ENCODE measurements around the gene LTB4R2. TPM values are rescaled to one million over a fixed set of nuclear protein-coding genes. Genes with fewer than 3 reads are reported as not detected.

Gene LTB4R2
- total RNA-seq, 2 donors from 2014 or later: 17.3 to 23.3 TPM

DNA sequence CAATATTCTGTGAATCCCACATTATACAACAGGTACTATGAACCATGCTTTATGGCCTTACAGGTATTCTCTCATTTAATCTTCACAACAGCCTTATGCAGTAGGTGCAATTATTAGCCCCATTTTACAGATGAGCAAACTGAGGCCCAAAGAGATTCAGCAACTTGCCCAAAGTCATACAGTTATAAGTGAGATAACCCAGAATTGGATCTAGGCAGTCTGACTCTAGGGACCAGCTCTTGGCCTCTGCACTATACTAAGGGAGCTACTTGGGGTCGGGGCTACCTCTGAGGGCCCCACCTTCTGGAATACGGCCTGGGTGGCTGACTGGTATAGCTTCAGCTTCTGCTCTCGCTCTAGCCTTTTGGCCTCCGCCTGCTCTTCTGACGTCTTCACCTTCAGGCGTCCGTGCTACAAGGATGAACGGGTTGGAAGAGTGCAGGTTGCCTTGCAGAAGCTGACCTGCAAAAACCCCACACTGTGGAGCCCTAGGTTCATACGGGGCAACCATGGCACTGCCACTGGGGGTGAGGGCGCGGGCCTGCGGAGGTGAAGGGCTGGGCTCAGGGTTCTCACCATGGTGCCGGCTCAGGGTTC, 39.3 kb upstream of the LTB4R2 start:
- Mint-ChIP-seq H3K4me3 (peak overlapping the region; percentile 90), H3K4me1 (peaks cover 36% of the 10 kb centered on the region), H3K27ac (peak overlapping the region; percentile 98), H3K27me3 (no peaks in the 10 kb centered on the region), H3K36me3 (ENCODE audit: low read depth) (peaks cover 9% of the 10 kb centered on the region)
- DNase-seq (no peak), ATAC-seq (no peak)
- no peaks in the 10 kb centered on the region for H3K9me3 ChIP-seq (ENCODE audit: control insufficient read depth, low read length, poor library complexity, severe bottlenecking)

DNA sequence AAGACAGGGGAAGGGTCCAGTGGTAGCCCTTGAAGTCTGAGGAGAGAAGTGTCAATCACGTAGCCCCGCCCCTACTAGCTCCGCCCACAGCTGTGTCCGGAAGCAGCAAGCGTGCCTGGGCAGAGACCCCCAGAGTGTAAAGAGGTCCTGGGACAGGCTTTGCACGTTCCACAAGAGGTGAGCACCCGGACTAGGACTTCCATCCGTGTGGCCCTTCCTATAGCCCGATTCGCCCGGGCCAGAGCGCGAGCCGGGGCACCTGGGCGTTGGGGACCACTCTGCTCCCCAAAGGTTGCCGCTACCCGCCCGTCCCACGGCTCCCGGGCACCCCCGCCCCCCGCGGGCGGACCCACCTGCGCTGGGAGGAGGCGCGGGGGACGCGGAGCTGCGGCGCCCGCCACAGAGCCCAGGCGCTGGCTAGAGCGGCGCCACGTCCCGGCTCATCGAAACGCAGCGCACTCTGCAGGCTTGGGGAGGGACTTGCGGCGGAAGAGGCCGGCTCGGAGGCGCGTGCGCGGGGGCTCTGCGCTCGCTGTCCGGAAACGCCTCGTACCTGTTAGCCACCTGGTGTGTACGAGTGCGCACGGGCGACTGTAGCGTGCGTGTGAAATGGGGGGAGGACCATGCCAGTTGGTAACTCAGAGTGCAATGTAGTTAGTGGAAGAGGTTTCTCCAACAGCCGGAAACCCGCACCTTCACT, 38.7 kb upstream of the LTB4R2 start, which contains the start of gene RABGGTA:
Gene RABGGTA, minus strand, starts transcription at position 464 of the 700 bp plus-strand sequence. CDS start 482 bp downstream, outside the sequence.
- Mint-ChIP-seq H3K4me1 (peaks cover 34% of the 10 kb centered on the region), H3K36me3 (ENCODE audit: low read depth) (peaks cover 9% of the 10 kb centered on the region), H3K4me3 (peak within 1 kb of the TSS; percentile 90), H3K27me3 (no peaks in the 10 kb centered on the region), H3K27ac (peak within 1 kb of the TSS; percentile 98)
- no peaks in the 10 kb centered on the region for H3K9me3 ChIP-seq (ENCODE audit: control insufficient read depth, low read length, poor library complexity, severe bottlenecking)
- ATAC-seq: peak; percentile 89
- peak; percentile 87 to 92 (median 88) for DNase-seq

- peak overlapping the region; percentile 90 for H3K4me3 Mint-ChIP-seq
- H3K27me3 Mint-ChIP-seq: no peaks in the 10 kb centered on the region
- H3K36me3 Mint-ChIP-seq (ENCODE audit: low read depth): peaks cover 5% of the 10 kb centered on the region
- no peak for DNase-seq
- H3K9me3 ChIP-seq (ENCODE audit: control insufficient read depth, low read length, poor library complexity, severe bottlenecking): no peaks in the 10 kb centered on the region
- ATAC-seq: no peak
- peaks cover 33% of the 10 kb centered on the region for H3K4me1 Mint-ChIP-seq
- H3K27ac Mint-ChIP-seq: peak overlapping the region; percentile 98
Observed at GRCh38 chr14:24271834-24272263, 38.1 kb upstream of the LTB4R2 start.

DNA sequence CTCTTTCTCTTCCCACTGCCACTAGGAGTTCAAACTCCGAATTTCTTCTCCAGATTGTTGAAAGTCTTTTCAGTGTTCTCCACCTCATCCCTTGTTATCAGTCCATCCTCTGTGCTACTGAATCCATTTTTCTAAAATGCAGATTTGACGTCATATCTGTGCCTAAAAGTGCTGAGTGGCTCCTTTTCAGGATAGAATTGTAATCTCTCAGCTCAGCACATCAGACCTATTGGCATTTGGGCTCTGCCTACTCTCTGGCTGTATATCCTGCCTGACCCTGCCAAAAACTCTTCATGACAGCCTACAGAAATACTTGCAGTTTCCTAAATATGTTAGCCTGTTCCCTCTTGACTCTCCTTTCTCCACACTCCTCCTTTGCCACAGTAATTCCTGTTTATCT, 37.5 kb upstream of the LTB4R2 start:
- no peaks in the 10 kb centered on the region for H3K27me3 Mint-ChIP-seq
- no peaks in the 10 kb centered on the region for H3K9me3 ChIP-seq (ENCODE audit: control insufficient read depth, low read length, poor library complexity, severe bottlenecking)
- peak overlapping the region; percentile 98 for H3K27ac Mint-ChIP-seq
- H3K36me3 Mint-ChIP-seq (ENCODE audit: low read depth): no peaks in the 10 kb centered on the region
- H3K4me3 Mint-ChIP-seq: peak overlapping the region; percentile 57
- no peak for DNase-seq
- H3K4me1 Mint-ChIP-seq: peaks cover 32% of the 10 kb centered on the region
- ATAC-seq: no peak

GRCh38 chr14:24273422-24273998, 36.4 kb upstream of the LTB4R2 start:
- H3K36me3 Mint-ChIP-seq (ENCODE audit: low read depth): no peaks in the 10 kb centered on the region
- peaks cover 40% of the 10 kb centered on the region for H3K4me1 Mint-ChIP-seq
- no peaks in the 10 kb centered on the region for H3K27me3 Mint-ChIP-seq
- peak overlapping the region; percentile 98 for H3K27ac Mint-ChIP-seq
- H3K9me3 ChIP-seq (ENCODE audit: control insufficient read depth, low read length, poor library complexity, severe bottlenecking): no peaks in the 10 kb centered on the region
- H3K4me3 Mint-ChIP-seq: no peak overlapping the region
- DNase-seq (no peak), ATAC-seq (no peak)

DNA sequence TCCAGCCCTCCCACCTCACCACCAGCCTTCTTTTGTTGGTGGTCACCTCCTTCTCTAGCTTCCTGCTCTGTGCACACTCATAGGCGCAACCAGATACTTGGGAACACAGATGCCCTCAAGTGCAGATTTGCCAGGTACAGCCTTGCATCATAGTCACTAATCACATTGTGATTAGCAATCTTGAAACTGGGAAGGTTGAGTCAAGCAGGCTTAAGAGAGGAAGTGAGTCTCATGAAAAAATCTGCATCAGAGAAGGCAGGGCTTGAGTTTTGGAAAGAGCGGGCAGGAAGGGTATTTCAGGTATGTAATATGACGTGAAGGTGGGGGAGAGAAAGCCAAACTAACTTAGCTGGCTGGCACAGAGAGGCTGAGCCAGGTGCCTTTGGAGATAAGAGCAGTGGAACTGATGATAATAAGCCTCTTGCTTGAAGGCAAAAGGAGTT, 35.8 kb upstream of the LTB4R2 start:
- Mint-ChIP-seq H3K27me3 (no peaks in the 10 kb centered on the region), H3K4me1 (peaks cover 44% of the 10 kb centered on the region)
- no peak for DNase-seq

DNA sequence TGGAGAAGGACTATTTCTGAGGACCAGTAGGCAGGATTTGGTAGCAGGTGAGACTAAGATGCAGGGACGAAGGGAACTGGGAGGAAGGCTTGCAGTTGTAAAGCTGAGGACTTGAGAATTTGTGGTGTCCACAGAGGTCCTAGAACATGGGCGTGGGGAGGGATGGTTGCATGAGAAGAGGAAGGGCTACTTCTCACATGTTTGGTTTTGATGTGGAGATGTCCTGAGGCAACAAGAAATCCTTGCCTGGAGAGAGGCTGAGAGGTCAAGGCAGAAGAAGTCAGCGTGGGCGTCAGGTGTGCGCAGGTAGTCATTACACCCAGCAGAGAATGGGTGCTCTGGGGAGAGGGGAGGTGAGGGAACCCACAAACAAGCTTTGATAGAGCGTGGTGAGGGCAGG, 32.9 kb upstream of the LTB4R2 start:
- no peak overlapping the region for H3K4me3 Mint-ChIP-seq

More for the DNA sequence above, 35.8 kb upstream of the LTB4R2 start:
- Mint-ChIP-seq H3K27ac (peak overlapping the region; percentile 98), H3K4me3 (peak overlapping the region; percentile 53), H3K36me3 (ENCODE audit: low read depth) (no peaks in the 10 kb centered on the region)
- peak; percentile 22 for ATAC-seq
- no peaks in the 10 kb centered on the region for H3K9me3 ChIP-seq (ENCODE audit: control insufficient read depth, low read length, poor library complexity, severe bottlenecking)

DNA sequence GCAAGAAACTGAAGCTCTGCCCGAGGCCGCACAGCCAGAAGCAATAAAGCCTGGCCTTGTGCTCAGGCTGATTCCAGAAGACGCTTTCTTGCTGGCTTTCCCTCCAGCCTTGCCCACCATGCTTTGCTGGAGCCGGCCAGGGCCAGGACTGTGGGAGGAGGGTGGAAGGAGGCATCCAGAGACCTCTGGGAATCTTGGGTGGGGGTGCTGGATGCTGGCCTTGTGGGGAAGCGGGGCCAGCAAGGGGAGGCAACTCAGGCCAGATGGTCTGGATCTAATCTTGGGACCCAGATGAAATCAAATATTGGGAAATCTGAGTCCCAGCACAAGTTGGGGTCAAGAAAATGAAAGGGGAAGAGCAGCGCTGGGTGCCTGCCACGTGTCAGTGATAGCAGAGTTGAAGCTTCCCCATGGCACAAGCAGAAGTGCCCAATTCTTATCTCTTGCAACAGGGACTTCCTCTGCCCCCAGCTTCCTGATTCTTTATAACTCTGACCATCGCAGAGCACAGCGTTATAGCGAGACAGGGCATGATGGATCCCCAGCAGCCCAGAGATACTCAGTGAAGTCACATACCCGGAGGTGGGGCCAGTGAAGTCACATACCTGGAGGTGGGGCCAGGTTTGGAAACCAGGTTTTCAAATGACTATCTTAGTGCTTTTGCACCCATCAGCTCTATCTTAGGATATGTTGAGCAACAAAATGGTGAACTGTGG, 32.2 kb upstream of the LTB4R2 start:
- DNase-seq: no peak
- no peaks in the 10 kb centered on the region for H3K27me3 Mint-ChIP-seq

More for the DNA sequence above, 32.9 kb upstream of the LTB4R2 start:
- Mint-ChIP-seq H3K4me1 (peaks cover 50% of the 10 kb centered on the region), H3K36me3 (ENCODE audit: low read depth) (no peaks in the 10 kb centered on the region), H3K27me3 (no peaks in the 10 kb centered on the region), H3K27ac (peak overlapping the region; percentile 96)
- no peaks in the 10 kb centered on the region for H3K9me3 ChIP-seq (ENCODE audit: control insufficient read depth, low read length, poor library complexity, severe bottlenecking)
- no peak for ATAC-seq
- DNase-seq: no peak

DNA sequence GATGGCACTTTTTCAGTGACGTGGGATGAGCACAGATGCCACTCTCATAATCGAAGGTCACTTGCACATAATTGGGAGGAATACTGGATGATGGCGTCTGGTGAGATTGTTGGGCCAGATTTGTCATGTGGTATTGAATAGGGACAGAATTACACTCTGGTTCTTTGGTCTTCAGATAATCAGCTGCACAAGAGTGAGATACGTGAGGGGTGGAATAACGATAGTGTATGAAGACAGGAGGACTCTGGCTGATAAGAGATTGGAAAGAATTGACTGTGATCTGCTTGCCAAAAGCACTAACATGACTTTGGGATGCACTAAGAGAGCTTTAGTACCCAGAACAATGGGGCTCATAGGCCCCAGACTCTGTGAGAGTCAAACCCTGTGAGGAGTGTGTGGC, 31.5 kb upstream of the LTB4R2 start:
- ATAC-seq: no peak
- no peak for DNase-seq
- Mint-ChIP-seq H3K27ac (peak overlapping the region; percentile 96), H3K4me1 (peaks cover 40% of the 10 kb centered on the region), H3K27me3 (no peaks in the 10 kb centered on the region), H3K36me3 (ENCODE audit: low read depth) (no peaks in the 10 kb centered on the region), H3K4me3 (no peak overlapping the region)
- H3K9me3 ChIP-seq (ENCODE audit: control insufficient read depth, low read length, poor library complexity, severe bottlenecking): no peaks in the 10 kb centered on the region

More for the DNA sequence above, 32.2 kb upstream of the LTB4R2 start:
- no peak overlapping the region for H3K4me3 Mint-ChIP-seq
- no peaks in the 10 kb centered on the region for H3K9me3 ChIP-seq (ENCODE audit: control insufficient read depth, low read length, poor library complexity, severe bottlenecking)
- ATAC-seq: no peak
- H3K27ac Mint-ChIP-seq: peak overlapping the region; percentile 96
- H3K4me1 Mint-ChIP-seq: peaks cover 43% of the 10 kb centered on the region
- no peaks in the 10 kb centered on the region for H3K36me3 Mint-ChIP-seq (ENCODE audit: low read depth)

DNA sequence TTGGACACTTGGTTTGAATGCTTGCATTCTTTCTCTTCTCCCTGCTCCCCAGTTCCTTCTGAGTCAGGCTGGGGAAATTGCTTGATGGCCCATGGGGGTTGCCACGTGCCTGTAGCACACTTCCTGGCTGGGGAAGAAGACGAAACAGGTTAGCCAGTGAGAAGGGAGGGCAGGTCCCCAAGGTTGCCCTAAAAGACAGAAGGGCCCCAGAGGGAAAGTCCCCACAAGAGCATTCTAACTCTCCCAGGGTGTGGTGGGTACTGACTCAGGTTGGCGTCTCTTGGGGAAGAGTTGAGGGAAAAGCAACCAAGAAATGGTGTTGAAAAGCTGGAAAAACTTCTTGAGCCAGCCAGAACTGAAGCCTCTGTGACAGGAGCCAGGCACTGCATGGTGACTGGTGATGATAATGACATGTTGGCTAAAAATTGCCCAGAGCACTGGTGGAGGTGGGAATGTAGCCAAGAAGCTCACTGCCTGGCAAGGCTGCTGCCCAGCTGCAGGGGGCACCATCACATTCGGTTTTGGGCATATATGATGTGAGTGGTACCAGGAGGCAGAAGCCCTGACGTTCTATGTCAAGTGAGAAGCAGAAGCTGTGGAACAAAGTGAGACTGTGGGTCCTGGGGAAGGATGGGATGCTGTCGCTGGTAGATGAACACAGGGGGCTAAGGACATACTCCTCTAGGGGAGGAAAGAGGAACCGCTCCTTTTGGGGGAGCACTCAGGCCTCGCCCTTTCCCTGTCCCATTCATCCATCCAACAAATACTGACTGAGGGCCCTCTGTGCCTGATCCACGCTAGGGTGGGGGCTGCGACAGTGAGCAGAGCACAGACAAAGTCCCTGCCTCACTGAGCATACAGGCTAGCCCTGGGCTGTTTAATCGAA, 30.4 kb upstream of the LTB4R2 start:
- Mint-ChIP-seq H3K4me1 (peaks cover 35% of the 10 kb centered on the region), H3K4me3 (peak overlapping the region; percentile 39), H3K27me3 (no peaks in the 10 kb centered on the region), H3K27ac (peak overlapping the region; percentile 96), H3K36me3 (ENCODE audit: low read depth) (no peaks in the 10 kb centered on the region)
- DNase-seq (peak in 2 of 3 donors; percentile 43 to 46), ATAC-seq (peak; percentile 96)
- H3K9me3 ChIP-seq (ENCODE audit: control insufficient read depth, low read length, poor library complexity, severe bottlenecking): no peaks in the 10 kb centered on the region

- no peaks in the 10 kb centered on the region for H3K9me3 ChIP-seq (ENCODE audit: control insufficient read depth, low read length, poor library complexity, severe bottlenecking)
- Mint-ChIP-seq H3K27me3 (no peaks in the 10 kb centered on the region), H3K36me3 (ENCODE audit: low read depth) (no peaks in the 10 kb centered on the region), H3K4me3 (no peak overlapping the region), H3K27ac (peak overlapping the region; percentile 96), H3K4me1 (peaks cover 33% of the 10 kb centered on the region)
- ATAC-seq (no peak), DNase-seq (no peak)
Observed at GRCh38 chr14:24280797-24281460, 29.0 kb upstream of the LTB4R2 start.

DNA sequence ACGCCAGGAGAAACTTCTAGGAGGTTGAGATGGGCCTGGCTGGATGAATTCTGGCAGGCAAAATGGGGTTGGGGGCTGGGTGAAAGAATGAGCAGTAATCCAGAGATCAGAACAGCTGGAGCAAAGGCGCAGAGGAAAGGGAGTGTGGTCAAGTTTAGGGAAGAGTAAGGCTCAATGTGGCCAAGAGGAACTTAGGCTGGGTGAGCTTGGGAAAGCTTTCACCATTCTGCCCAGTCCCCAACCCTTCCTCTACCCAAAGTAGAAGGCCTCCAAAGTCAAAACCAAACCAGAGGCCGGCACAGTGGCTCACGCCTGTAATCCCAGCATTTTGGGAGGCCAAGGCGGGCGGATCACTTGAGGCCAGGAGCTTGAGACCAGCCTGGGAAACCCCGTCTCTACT, 28.3 kb upstream of the LTB4R2 start:
- H3K9me3 ChIP-seq (ENCODE audit: control insufficient read depth, low read length, poor library complexity, severe bottlenecking): no peaks in the 10 kb centered on the region
- peak overlapping the region; percentile 96 for H3K27ac Mint-ChIP-seq
- ATAC-seq (no peak), DNase-seq (no peak)
- H3K4me3 Mint-ChIP-seq: no peak overlapping the region
- H3K36me3 Mint-ChIP-seq (ENCODE audit: low read depth): no peaks in the 10 kb centered on the region
- H3K27me3 Mint-ChIP-seq: no peaks in the 10 kb centered on the region
- peaks cover 35% of the 10 kb centered on the region for H3K4me1 Mint-ChIP-seq
